Activated T-cell treated with anti-CD3 and anti-CD28 coated beads for 1 hour (primary cell): ENCODE results near the gene SYT8.
A peak's percentile ranks its signal among the peaks of the same experiment; 100 is the strongest.

Experiments used
- DNase-seq: peaks from one replicate; pipeline ENCODE4 v3.0.0-alpha.2; 2020; ENCODE audit warnings: low read depth

SYT8 gene

DNA sequence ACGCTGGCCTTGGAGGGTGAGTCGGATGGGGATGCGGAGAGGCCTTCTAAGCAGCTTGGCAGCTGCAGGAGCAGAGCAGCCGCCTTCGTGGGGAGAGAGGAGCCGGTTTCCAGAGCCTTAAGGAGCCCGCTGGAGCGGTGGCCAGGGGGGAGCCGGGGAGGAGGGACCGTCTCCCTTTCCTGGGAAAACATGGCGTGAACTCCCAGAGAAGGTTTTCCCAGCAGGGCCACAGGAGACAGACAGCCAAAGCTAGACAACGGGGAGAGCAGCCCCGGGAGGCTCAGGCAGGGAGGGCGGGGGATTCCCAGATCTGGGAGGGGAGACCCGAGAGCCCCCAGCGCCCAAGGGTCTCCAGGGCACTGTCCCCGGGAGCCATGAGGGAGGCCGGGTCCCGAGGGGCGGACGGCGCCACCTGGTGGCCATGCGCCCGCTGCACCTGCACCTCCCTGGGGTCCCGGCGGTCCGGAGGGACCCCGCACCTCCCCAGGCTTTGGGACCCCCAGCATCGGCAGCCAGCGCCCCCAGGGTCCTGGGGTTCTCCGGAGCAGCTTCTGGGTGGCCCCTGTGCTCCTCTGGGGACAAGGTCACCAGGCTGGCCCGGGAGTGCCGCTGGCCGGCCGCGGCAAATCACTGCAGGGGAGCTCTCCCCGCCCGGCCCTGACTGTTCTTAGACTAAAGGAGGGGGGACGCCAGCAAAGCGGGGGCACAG is 2.4 kb upstream of the SYT8 start:
- peak; percentile 64 for DNase-seq

DNA sequence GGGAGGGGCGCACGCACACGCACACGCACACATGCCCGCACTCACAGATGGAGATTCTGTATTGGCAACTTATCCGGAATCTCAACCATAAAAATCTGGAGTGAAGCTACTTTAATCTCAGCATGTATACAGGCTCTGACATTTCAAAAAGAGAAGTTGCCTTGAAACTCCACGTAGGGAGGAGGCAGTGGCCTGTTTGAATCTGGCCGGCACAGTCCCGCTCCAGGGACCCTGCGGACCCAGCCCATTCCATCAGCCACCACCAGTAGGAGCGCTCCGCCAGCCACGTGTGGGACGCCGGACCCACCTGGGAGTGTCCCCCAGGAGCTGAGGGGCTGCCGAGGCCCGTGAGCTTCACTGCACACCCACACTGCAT is 1.9 kb upstream of the SYT8 start:
- no peak for DNase-seq

DNA sequence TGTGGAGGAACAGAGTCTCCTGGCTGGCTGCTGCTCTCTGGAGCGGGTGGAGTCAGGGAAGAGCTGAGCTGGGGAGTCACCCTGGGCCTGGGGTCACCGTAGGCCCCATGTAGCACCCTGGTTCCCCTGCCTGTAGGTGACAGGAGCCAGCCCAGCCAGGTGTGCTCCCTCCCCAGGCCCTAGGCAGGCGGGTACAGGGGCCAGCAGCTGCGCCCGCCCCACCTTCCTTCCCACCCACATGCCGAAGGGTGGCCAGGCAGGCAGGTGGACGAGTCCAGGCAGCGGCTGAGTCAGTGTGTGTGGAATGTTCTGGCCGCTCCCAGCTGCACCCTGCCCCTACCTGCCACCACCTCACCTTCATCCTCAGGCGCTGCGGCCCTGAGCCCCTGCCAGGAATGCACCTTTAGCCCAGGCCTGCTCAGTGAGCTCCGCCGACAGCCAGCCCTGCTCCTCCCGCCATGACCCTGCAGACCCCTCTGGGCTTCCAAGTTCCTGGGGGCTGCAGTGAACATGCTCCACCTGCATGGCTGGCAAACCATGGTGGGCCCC is 654 bp upstream of the SYT8 start:
- no peak for DNase-seq

DNA sequence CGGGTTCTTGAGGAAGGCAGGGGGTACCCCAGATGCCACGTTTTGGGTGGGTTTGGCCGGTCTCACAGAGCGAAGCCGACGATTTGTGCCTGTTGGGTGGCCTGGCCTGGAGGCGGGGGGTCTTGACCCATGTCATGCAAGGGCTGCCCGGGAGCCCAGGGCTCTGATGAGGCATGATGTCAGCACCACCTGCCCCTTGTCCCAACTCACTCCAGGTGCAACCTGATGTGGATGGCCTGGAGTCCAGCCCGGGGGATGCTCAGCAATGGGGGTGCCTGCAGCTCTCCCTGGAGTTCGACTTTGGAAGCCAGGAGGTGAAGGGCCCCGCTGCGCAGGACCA is 851 bp downstream of the SYT8 start:
- no peak for DNase-seq

DNA sequence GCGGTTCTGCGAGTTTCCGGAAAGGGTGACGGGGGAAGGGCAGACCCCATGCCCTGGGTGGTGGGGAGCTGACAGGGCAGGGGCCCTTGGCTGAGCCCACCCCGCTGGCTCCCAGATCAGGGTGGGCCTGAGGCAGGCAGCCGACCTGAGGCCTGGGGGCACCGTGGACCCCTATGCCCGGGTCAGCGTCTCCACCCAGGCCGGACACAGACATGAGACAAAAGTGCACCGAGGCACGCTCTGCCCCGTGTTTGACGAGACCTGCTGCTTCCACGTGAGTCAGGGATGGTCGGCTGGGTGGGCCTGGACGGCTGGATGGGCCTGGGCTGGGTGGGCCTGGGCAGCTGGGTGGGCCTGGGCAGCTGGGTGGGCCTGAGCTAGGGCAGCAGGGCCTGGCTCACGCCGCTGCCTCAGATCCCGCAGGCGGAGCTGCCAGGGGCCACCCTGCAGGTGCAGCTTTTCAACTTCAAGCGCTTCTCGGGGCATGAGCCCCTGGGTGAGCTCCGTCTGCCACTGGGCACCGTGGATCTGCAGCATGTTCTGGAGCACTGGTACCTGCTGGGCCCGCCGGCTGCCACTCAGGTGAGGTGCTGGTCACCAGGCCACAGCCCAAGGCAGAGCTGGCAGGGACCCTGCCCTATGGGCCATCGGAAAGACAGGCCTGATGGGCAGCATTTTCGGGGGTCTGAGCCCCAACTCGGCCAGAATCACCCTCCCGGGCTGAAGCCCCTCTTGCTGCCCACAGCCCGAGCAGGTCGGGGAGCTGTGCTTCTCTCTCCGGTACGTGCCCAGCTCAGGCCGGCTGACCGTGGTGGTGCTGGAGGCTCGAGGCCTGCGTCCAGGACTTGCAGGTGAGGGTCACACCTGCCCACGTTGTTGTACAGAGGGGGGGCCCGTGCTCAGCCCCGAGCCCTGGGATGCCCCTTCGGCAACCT is 1.5 kb downstream of the SYT8 start:
- DNase-seq: no peak

DNA sequence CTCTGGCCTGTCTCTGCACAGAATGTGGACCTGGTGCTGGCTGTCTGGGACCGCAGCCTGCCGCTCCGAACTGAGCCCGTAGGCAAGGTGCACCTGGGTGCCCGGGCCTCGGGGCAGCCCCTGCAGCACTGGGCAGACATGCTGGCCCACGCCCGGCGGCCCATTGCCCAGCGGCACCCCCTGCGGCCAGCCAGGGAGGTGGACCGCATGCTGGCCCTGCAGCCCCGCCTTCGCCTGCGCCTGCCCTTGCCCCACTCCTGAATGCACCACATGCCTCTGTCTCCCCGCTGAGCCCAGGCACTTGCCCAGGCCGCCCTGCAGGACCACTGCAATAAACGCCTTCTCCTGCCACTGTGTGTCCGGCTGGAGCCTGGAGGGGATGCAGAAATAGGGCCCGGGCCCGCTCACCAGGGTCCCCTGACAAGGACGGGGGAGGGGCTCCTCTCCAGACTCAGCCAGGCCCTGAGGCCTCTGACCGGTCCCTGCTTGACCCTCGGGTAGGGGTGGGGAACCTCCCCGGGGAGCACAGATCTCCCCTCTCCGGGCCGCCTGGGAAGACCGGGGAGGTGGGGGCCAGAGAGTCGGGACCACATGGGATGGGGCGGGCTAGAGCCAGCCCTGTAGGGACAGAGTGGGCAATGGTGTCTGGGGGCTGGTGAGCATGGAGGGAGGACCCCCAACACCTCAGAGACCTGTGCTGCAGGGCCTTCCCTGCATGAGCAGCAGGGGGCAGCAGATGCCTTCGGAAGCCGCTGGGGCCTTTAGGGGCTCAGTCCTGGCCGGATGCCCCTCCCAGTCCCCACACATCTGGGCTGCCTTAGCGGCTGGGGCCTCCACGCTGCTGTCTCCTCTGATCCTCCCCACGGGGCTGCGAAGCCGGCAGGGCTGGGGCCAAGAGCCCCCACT is 2.6 kb downstream of the SYT8 start:
- DNase-seq: peak; percentile 74

DNA sequence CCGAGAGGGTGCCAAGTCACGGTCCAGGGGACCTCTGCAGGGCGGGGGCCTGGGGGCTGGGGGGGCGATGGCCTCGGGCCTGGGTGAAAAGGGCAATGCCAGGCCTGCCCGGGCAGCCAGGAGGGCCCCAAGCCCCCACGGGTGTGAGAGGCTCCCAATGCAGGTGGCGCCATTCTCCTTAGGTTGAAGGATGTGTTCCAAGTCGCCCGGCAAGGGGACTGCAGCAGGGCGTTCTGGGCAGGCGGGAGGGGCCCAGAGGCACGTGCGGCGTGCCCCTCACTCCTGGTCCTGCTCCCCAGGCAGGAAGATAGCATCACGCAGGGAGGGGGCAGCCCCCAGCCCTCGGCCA is 3.3 kb downstream of the SYT8 start:
- no peak for DNase-seq

DNA sequence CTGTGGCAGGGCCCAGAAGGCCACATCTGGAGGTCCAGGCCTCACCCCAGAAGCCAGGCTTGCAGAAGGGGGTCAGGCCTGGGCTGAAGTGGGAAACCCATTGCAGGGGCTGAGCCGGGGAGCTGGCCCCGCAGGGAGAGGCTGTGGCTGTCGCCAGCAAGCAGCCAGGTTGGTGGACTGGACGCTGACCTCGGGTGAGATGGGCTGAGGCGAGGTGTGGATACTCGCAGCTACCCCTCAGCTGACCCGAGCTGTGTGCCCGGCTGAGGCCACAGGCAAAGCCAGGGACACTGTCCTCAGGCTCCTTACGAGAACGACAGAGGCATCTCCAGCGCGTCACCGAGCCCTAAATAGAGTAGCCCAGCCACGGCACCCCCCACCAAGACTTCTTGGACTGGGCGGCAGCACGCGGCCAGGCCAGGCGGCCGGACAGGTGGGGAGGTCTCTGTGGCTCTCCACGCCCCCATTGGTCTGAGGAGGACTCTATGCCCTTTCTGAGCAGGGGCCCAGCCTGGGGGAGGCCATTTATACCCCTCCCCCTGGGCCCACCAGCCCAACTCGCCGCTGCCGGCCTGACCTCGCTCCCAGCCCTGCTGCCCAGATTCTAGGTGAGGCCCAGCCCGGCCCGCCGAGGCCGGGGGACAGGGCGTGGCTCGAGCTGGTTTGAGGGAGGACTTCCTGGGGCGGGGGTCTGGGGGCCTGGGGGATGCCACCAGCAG is 3.8 kb downstream of the SYT8 start, which contains the start of gene TNNI2:
Gene TNNI2, plus strand, starts transcription at position 556 of the 719 bp plus-strand sequence. CDS start 716 bp downstream, outside the sequence.
- DNase-seq: no peak

DNA sequence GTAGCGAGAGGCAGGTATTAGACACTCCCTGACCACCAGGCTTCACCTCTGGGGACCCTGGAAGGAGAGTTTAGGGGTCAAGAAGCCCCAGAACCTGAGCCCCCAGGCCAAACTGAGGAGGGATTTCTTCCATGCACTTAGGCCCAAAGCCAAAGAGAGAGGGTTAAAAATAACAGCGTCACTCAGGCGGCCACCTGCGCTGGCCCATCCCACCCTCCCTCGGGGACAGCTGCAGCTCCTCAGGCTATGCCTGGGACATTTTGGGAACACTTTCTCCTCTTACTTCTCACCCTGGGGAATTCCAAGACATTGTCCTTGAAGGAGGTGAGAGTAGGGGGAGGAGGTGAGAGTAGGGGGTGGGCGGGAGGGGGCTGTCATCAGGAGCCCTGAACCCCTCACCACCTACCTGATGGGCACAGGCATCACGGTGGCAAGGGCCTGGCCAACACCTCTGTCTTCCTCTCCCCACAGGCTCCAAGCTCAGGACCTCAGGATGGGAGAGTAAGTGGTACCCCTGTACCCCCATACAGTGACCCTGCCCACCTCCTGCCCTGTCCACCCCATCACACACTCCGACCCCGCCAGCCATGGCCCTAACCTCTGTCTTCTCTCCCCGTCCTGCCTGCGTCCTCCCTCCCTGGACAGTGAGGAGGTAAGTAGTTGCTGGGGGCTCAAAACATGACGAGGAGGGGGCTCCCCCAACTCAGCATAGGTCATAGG is 4.6 kb downstream of the SYT8 start:
- no peak for DNase-seq

DNA sequence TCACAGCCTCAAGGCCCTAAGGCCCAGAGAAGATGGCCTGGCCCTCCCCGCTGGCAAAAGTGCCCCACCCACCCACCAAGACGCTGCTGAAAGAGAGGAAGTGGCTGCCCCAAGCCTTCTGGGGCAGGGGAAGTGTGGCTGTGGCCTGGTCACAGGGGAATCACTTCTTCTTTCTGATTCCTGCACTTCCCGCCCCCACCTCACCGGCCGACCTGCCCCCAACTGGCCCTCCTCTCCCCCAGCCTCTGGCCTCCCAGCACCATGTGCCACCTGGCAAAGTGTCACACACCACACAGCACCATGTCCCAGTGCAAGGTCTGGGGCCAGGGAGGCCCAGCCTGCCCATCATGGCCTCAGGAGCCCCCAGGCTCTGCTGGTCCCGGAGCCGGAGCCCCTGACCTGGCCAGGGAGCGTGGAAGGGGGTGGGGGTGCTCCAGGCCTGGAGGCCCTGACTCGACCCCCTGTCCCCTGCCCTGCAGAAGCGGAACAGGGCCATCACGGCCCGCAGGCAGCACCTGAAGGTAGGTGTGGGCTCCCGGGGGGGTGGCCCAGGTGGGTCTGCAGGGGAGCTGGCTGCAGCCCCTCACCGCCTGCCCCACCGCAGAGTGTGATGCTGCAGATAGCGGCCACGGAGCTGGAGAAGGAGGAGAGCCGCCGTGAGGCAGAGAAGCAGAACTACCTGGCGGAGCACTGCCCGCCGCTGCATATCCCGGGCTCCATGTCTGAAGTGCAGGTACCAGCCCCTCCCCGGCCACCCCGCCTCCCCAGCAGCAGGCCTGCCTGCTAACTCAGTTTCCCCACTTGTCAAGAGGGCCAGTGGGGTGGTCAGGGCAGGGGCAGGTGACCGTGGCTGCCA is 5.4 kb downstream of the SYT8 start:
- no peak for DNase-seq

DNA sequence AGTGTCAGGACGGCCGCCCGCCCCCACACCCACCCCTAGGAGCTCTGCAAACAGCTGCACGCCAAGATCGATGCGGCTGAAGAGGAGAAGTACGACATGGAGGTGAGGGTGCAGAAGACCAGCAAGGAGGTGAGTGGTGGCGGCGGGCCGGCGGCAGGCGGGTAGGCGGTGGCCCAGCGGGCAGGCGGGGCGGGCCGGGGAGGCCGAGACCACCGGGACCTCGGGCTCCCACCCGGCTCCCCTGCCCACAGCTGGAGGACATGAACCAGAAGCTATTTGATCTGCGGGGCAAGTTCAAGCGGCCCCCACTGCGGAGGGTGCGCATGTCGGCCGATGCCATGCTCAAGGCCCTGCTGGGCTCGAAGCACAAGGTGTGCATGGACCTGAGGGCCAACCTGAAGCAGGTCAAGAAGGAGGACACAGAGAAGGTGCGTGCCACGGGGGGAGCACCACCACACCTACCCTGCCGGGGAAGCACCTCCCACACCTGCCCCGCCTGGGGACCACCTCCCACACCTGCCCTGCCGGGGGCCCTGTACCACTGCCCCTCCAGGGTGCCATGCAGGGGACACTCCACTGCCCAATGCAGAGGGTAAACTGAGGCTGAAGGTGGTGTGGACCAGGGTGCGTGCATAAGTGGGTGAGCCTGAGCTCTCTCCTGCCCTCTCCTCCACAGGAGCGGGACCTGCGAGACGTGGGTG is 6.1 kb downstream of the SYT8 start:
- DNase-seq: no peak

DNA sequence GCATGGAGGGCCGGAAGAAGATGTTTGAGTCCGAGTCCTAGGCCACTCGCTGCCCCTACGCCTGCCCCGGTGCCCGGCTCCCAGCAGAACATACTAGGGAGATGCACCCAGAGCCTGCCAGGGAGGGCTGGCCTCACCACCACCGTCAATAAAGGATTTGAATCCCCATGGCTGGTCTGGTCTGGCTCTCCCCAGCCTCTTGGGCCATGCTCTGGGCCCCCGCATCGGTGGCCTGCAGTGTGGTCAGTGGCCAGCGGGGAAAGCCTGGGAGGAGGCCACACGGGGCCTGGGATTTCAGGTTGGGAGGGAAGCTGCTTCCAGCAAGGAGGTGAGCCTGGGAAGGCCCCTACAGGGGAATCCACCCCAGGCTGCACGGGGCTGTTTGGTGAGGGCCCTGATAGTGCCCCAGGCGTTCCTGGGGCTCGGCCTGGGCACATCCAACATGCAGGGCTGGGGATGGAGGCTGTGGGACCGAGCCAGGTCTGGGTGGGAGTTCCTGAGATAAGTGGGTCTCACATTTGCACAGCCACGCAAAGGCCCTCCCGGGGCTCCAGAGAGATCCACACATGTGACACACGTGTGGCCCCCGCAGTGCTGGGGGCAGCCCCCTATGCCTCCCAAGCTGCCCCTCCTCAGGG is 6.8 kb downstream of the SYT8 start:
- no peak for DNase-seq

DNA sequence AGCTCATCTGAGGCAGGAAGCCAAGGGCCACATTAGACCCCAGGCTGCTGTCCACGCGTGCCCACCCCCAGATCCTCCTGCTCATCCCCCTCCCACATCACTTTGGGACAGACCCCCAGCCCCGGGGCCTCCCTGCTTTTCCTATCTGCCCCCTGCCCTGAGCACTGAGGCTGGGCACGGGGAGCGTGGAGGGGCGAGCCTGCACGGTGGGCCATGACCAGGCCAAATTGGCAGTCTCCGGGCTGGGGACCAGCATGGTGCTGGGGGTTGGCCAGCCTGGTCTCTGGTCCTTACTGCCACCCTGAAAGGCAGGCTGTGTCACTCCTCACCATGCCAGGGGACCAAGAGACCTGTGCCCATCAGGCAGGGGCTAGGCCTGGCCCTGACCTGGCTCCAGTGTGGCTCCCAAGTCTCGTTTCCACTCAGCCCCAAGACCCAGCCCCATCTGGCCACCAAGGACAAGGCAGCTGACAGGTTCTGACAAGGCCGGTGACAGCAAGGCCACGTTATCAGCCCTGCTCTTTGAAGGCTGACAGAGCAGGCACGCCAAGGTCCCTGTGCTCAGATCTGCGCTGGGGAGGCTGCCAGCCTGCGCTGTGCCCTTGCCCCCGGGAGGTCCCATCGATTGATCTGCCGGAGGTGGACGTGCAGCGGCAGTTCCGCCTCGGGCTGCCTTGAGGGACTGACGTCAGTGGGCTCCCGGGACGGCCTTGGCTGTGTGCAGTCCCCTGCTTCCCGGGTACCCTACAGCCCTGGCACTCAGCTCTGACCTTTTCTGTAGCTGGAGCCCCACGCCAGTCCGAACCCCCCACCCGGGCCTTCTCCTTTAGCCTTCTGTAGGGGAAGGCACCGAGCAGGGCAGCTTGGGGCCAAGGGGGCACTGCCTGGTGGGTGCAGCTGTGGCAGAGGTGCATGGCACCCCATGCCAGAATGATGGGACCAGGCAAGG is 7.6 kb downstream of the SYT8 start:
- no peak for DNase-seq

DNA sequence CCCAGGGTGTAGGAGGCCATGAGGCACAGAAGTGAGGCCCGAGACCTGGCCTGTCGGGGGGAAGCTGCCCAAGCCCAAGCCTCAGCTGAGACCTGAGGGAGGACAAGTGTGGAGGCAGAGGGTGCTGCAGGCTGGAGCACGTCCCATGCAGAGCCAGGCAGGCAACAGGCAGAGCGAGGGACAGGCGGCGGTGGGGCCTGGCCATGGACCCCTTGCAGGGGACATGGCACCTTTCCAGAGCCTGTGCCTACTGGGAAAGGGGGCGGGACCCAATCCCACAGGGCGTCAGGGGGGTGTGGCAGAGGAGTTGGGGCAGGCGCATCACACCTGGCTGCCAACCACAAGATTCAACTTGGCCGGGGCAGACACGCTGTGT is 8.3 kb downstream of the SYT8 start:
- no peak for DNase-seq

DNA sequence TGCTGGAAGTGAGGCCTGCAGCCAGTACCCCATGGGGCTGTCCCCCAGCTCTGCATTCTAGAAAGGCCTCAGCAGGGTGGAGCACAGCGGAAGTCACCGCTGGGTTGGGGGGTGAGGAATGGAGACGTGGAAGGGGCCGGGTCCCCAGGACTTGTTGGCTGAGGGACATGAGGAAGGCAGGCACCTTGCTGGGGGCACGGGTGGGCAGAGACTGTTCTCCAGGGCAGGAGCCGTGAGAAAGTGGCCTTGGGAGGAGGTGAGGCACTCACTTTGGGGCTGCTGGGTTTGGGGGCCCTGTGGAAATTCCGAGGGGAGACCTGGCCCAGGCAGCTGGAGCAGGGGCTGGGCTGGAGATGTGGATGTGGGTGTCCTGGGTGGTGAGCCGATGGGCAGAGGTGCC is 9.0 kb downstream of the SYT8 start:
- DNase-seq: no peak

DNA sequence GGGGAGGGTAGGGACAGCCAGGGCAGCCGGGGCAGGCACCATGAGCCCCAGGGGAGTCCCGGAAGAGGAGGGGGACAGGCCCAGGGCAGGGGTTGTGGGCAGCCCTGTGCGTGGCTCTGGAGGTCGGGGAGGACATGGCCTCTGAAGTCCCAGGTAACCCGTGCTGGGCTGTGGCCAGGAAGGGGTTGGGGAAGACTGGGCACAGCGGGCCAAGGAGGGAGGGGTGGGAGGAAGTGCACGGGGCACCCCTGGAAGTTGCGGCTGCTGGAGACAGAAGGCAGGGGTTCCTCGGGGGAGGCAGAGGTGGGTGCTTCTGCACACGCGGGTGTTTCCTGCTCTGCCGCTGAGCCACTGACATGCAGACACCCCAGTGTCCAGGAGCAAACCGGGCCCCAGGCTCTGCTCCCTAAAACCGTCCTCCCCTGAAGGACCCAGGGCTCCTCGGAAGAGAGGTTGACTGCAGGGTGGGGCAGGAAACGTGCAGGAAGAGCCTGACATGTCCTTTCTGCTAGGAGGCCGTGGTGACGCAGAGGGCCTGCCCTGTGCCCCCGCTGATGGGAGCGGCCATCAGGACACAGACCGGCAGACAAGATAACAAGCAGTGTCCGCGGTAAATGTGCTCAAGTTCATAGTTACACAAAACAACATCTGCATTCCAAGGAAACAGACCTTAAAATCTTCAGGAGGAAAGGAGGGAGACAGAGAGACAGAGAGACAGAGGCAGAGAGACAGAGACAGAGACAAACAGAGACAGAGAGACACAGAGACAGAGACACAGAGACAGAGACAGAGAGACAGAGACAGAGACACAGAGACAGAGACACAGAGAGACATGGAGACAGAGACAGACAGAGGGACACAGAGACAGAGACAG is 9.7 kb downstream of the SYT8 start:
- peak; percentile 35 for DNase-seq

DNA sequence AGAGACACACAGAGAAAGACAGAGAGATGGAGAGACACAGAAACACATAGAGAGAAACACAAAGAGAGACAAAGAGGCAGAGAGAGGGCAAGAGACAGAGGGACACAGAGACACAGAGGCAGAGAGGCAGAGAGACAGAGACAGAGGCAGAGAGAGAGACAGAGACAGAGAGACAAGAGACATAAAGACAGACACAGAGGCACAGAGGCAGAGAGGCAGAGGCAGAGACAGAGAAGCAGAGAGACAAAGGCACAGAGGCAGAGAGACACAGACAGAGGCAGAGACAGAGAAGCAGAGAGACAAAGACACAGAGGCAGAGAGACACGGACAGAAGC is 10.3 kb downstream of the SYT8 start:
- no peak for DNase-seq
